HG03354 (cell line): Measurements from ENCODE around the gene LIMS1.
"Not testable (repeated sequence)": the region's sequence is repeated elsewhere in the genome, so short reads cannot be mapped to it uniquely, and the experiment has no call there.

ENCODE experiments used
- ATAC-seq: cut with Tn5 transposase; IDR thresholded peaks from one replicate; pipeline ENCODE4 v1.9.1; 2021; ENCODE audit warnings: mild to moderate bottlenecking; ENCODE audit not compliant: unreplicated experiment, poor library complexity, severe bottlenecking

The LIMS1 gene

GRCh38 chr2:108690001-108690400 is 155.7 kb downstream of the LIMS1 start:
- ATAC-seq, result peak; percentile 95

GRCh38 chr2:108691447-108691846 is 157.2 kb downstream of the LIMS1 start:
- ATAC-seq, result no peak

DNA sequence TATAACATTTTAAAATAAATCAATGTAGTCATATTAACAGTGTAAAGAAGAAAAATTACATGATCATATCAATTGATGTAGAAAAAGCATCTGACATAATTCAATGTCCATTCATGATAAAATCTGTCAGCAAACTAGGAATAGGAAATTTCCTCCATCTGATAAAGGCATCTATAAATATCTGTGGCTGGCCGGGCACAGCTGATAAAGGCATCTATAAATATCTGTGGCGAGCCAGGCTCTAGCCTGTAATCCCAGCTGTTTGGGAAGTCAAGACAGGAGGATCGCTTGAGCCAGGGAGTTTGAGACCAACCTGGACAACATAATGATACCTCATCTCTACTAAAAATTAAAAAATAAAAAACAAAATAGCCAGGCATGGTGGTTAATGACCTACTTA is 166.9 kb downstream of the LIMS1 start:
- ATAC-seq, result no peak

DNA sequence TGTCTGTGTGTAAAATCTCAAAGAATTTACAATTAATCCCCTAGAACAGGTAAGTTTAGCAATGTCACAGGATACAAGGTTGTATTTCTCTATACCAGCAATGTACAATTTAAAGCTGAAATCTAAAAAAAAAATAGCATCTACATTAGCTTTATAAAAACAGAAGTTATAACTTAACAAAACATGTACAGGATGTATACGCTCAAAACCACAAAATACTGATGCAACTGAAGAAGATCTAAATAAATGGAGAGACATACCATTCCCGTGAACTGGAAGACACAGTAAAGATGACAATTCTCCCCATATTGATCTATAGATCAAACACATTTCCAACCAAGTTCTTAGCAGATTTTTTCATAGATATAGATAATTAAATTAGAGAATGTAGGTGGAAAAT is 167.5 kb downstream of the LIMS1 start:
- no peak for ATAC-seq

DNA sequence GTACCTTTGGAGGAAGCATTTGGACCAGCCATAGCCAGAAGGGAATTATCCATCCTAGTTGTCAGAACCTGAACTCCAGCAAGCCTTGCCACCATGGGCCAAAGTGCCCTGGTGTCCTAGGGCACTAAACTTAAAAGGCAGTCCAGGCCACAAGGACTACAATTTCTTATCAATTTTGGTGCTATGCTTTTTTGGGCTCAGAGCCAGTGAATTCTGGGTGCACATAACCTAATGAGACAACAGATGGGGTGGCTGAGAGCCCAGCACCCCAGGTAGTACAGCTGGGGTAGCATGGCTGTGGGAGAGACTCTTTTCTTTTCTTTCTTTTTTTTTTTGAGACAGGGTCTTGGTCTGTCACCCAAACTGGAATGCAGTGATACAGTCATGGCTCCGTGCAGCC is 170.6 kb downstream of the LIMS1 start:
- no peak for ATAC-seq

DNA sequence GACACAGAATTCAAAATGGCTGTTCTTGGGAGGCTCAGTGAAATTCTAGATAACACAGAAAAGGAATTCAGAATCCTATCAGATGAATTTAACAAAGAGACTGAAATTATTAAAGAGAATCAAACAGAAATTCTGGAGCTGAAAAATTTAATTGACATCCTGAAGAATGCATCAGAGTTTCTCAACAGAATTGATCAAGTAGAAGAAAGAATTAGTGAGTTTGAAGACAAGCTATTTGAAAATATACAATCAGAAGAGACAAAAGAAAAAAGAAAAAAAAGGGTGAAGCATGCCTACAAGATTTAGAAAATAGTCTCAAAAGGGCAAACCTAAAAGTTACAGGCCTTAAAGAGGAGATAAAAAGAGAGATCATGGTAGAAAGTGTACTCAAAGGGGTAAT is 173.0 kb downstream of the LIMS1 start:
- no peak for ATAC-seq

DNA sequence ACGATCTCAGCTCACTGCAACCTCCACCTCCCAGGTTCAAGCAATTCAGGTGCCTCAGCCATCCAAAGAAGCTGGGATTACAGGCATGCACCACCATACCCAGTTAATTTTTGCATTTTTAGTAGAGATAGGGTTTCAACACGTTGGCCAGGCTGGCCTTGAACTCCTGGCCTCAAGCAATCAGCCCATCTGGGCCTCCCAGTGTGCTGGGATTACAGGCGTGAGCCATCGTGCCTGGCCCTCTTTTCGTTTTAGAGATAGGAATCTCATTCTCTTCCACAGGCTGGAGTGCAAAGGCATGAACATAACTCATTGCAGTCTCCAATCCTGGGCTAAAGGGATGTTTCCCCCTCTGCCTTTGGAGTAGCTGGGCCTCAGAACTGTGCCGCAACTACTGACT is 182.7 kb downstream of the LIMS1 start:
- ATAC-seq, result not testable (repeated sequence)

- ATAC-seq, result peak; percentile 99
These were observed 185.1 kb downstream of the LIMS1 start, which contains the start of gene RANBP2 for GRCh38 chr2:108719149-108720044. TSS of gene RANBP2 (plus strand) at chr2:108719482. CDS start at chr2:108719607, 125 bp downstream.

GRCh38 chr2:108726048-108726447 is 191.8 kb downstream of the LIMS1 start:
- ATAC-seq, result not testable (repeated sequence)

DNA sequence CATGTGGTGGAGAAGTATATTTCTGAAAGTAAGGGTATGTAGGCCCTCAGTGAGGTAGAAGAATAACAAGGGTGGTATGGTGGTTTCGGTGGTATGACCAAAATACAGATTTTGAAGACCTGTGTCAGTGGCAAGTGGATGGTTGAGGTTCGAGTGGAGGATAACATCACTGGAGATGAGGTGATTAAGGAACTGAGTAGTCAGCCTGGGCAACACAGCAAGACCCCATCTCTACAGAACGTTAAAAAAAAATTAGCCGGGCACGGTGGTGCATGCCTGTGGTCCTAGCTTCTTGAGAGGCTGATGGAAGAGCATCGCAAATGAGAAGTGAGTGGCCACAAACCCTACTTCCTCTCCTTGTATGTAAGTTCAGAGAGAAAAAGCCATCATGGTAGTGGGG is 200.4 kb downstream of the LIMS1 start:
- ATAC-seq, result not testable (repeated sequence)
